ELR (cell line): ENCODE results near the gene RAP1A.
"Not testable (repeated sequence)": the region's sequence is repeated elsewhere in the genome, so short reads cannot be mapped to it uniquely, and the experiment has no call there.

ENCODE experiments used
- DNase-seq: peaks from one replicate; pipeline ENCODE4 v3.0.0-alpha.2; 2015; ENCODE audit warnings: low read depth

Gene RAP1A

GRCh38 chr1:111737216-111738132, 117.9 kb downstream of the RAP1A start:
- no peak for DNase-seq

- DNase-seq = no peak
Measured at GRCh38 chr1:111738133-111738435, 118.5 kb downstream of the RAP1A start.

- peak; percentile 62 for DNase-seq
Measured at GRCh38 chr1:111738436-111739193, 119.0 kb downstream of the RAP1A start.

GRCh38 chr1:111739194-111739924, 119.8 kb downstream of the RAP1A start, which contains the start of gene INKA2:
Gene INKA2, minus strand, starts transcription at chr1:111739395. Its CDS starts 153 bp downstream, at chr1:111739242.
- DNase-seq = peak; percentile 89

GRCh38 chr1:111739925-111740765, 120.6 kb downstream of the RAP1A start:
- DNase-seq = peak; percentile 76

GRCh38 chr1:111742292-111742691, 122.7 kb downstream of the RAP1A start:
- DNase-seq = not testable (repeated sequence)

GRCh38 chr1:111742938-111743549, 123.5 kb downstream of the RAP1A start:
- peak; percentile 49 for DNase-seq

GRCh38 chr1:111743679-111744101, 124.1 kb downstream of the RAP1A start:
- peak; percentile 73 for DNase-seq

GRCh38 chr1:111745675-111746613, 126.4 kb downstream of the RAP1A start:
- peak; percentile 42 for DNase-seq

- DNase-seq = no peak
Measured at GRCh38 chr1:111746614-111746999, 127.0 kb downstream of the RAP1A start.

- peak; percentile 89 for DNase-seq
Measured at GRCh38 chr1:111747282-111747734, 127.7 kb downstream of the RAP1A start.

- DNase-seq = no peak
Measured at GRCh38 chr1:111747947-111748346, 128.4 kb downstream of the RAP1A start.

- DNase-seq = no peak
Measured at GRCh38 chr1:111749628-111750027, 130.0 kb downstream of the RAP1A start.

GRCh38 chr1:111750856-111751255, 131.3 kb downstream of the RAP1A start:
- no peak for DNase-seq

GRCh38 chr1:111751906-111752575, 132.5 kb downstream of the RAP1A start:
- no peak for DNase-seq

GRCh38 chr1:111754984-111755330, 135.4 kb downstream of the RAP1A start:
- DNase-seq = peak; percentile 83

- peak; percentile 99 for DNase-seq
Measured at GRCh38 chr1:111755331-111756123, 135.9 kb downstream of the RAP1A start, which contains the start of gene DDX20. Gene DDX20, plus strand, starts transcription at chr1:111755901. Its CDS starts 24 bp downstream, at chr1:111755925.

GRCh38 chr1:111756124-111756513, 136.5 kb downstream of the RAP1A start:
- no peak for DNase-seq
